Endothelial cell of umbilical vein (primary cell): ENCODE measurements around the gene LRRC8E. TPM values are rescaled to one million over a fixed set of nuclear protein-coding genes. Genes with fewer than 3 reads are reported as not detected.

Source experiments
- BruUV-seq: library from RNA; stranded (reverse); fragments of 400-500 nt; replicated peaks from 2 replicates; lab custom pipeline; 2021; lab: Mats Ljungman, UMichigan
- CTCF ChIA-PET: fragments of 300-600, 350-600 bp; sonication (Branson Sonifier 250); formaldehyde crosslinking; loops from one replicate; lab custom pipeline; 2021; ENCODE audit warnings: antibody characterized with exemption, inconsistent platforms; lab: Charles Lee
- POLR2A ChIA-PET: fragments of 300-600, 350-600 bp; sonication (Branson Sonifier 250); formaldehyde crosslinking; loops from one replicate; lab custom pipeline; 2021; ENCODE audit warnings: antibody characterized with exemption, inconsistent platforms; lab: Charles Lee
- DNase-seq: peaks from one replicate; pipeline ENCODE4 v3.0.0-alpha.2; 2011; ENCODE audit warnings: low read depth, low spot score
- FAIRE-seq: peaks from 2 replicates; lab custom pipeline; 2011; peaks lifted over from hg19 to GRCh38; lab: Jason Lieb, UNC
- H2AFZ ChIP-seq: 2 replicates; pipeline ENCODE4 v1.6.0; 2012; ENCODE audit warnings: low read depth, low read length, control low read depth, inconsistent platforms
- H3K27ac ChIP-seq: 2 replicates; pipeline ENCODE4 v1.5.1; 2011; ENCODE audit warnings: low read depth, mild to moderate bottlenecking, control low read depth, low read length, moderate library complexity; ENCODE audit not compliant: insufficient read depth
- H3K27me3 ChIP-seq, 2 experiments: 2 replicates each; pipeline versions ENCODE4 v1.6.0 to v1.6.1; 2011; ENCODE audit warnings: low read length in 2 of 2, mixed read lengths in 1 of 2; ENCODE audit not compliant: control insufficient read depth in 2 of 2, insufficient read depth in 2 of 2
- H3K36me3 ChIP-seq, 2 experiments: 2 replicates in 1 of 2; 3 replicates in 1 of 2; pipeline ENCODE4 v1.5.1; 2011; ENCODE audit warnings: low read length in 2 of 2, mild to moderate bottlenecking in 1 of 2, moderate library complexity in 1 of 2; ENCODE audit not compliant: control insufficient read depth in 2 of 2, insufficient read depth in 2 of 2; ENCODE audit errors: extremely low read depth in 1 of 2
- H3K4me1 ChIP-seq: 3 replicates; pipeline ENCODE4 v1.5.1; 2011; ENCODE audit warnings: mild to moderate bottlenecking, low read length; ENCODE audit not compliant: control insufficient read depth, insufficient read depth; ENCODE audit errors: extremely low read depth
- H3K4me2 ChIP-seq: 2 replicates; pipeline ENCODE4 v1.6.1; 2011; ENCODE audit warnings: low read length, control low read depth, mixed read lengths; ENCODE audit not compliant: insufficient read depth
- H3K4me3 ChIP-seq, 3 experiments: fragments of 200-600 bp in 1 of 3; sonication (generic), shearing (Covaris generic) in 1 of 3; replicated peaks in 1 of 3; 2 replicates each; pipeline ENCODE4 v1.5.1; 2011 to 2016; ENCODE audit warnings: control low read depth in 3 of 3, low read length in 3 of 3, mild to moderate bottlenecking in 2 of 3, inconsistent platforms in 1 of 3, low read depth in 1 of 3, moderate library complexity in 1 of 3; ENCODE audit not compliant: insufficient read depth in 1 of 3
- H3K79me2 ChIP-seq: 2 replicates; pipeline ENCODE4 v1.6.0; 2012; ENCODE audit warnings: low read length, inconsistent platforms; ENCODE audit not compliant: control insufficient read depth, insufficient read depth
- H3K9ac ChIP-seq: replicated peaks from 2 replicates; pipeline ENCODE3; 2011; ENCODE audit warnings: low read length, control low read depth; ENCODE audit not compliant: insufficient read depth; ENCODE audit errors: extremely low read depth
- H3K9me1 ChIP-seq: replicated peaks from 3 replicates; pipeline ENCODE4 v1.6.0; 2011; ENCODE audit warnings: mild to moderate bottlenecking, low read length; ENCODE audit not compliant: control insufficient read depth, insufficient read depth; ENCODE audit errors: extremely low read depth
- H3K9me3 ChIP-seq: replicated peaks from 2 replicates; pipeline ENCODE4 v1.5.1; 2012; ENCODE audit warnings: low read length, inconsistent platforms; ENCODE audit not compliant: control insufficient read depth, insufficient read depth
- H4K20me1 ChIP-seq: replicated peaks from 2 replicates; pipeline ENCODE3; 2011; ENCODE audit warnings: mild to moderate bottlenecking, low read length; ENCODE audit not compliant: control insufficient read depth, insufficient read depth; ENCODE audit errors: extremely low read depth
- CTCF ChIP-seq, 2 donors: IDR thresholded peaks; 1 replicate in 1 of 2; 2 replicates in 1 of 2; pipeline ENCODE4 v1.5.1; 2011; ENCODE audit warnings: low read length in 2 of 2, mild to moderate bottlenecking in 2 of 2, moderate library complexity in 2 of 2, control low read depth in 1 of 2, inconsistent platforms in 1 of 2, low read depth in 1 of 2; ENCODE audit not compliant: insufficient read depth in 1 of 2; ENCODE audit errors: extremely low read depth in 1 of 2
- EZH2 ChIP-seq: IDR thresholded peaks from 2 replicates; pipeline ENCODE4 v1.6.1; 2012; ENCODE audit warnings: borderline replicate concordance, low read depth, mild to moderate bottlenecking, moderate library complexity, low read length, inconsistent platforms; ENCODE audit not compliant: severe bottlenecking
- FOS ChIP-seq: IDR thresholded peaks from 2 replicates; pipeline ENCODE4 v1.6.1; 2011; ENCODE audit warnings: mild to moderate bottlenecking, low read length, moderate library complexity, borderline replicate concordance; ENCODE audit not compliant: insufficient read depth
- GATA2 ChIP-seq: IDR thresholded peaks from 2 replicates; pipeline ENCODE4 v1.7.0; 2011; ENCODE audit warnings: low read depth, mild to moderate bottlenecking, moderate library complexity, mixed read lengths, low read length; ENCODE audit not compliant: insufficient read length, insufficient read depth
- JUN ChIP-seq: IDR thresholded peaks from 2 replicates; pipeline ENCODE4 v1.6.1; 2011; ENCODE audit warnings: borderline replicate concordance, low read depth; ENCODE audit not compliant: insufficient read length, insufficient read depth
- MYC ChIP-seq: IDR thresholded peaks from one replicate; pipeline ENCODE4 v1.6.1; 2011; ENCODE audit warnings: mild to moderate bottlenecking, low read depth, low read length
- POLR2A ChIP-seq: IDR thresholded peaks from 2 replicates; pipeline ENCODE4 v1.6.1; 2012; ENCODE audit warnings: low read depth, mild to moderate bottlenecking, control low read depth, low read length
- POLR2AphosphoS5 ChIP-seq: IDR thresholded peaks from 2 replicates; pipeline ENCODE4 v1.6.1; 2012; ENCODE audit warnings: low read depth, mild to moderate bottlenecking, control low read depth, low read length, moderate library complexity; ENCODE audit not compliant: insufficient read depth
- dilution Hi-C: fragments of 300-500 bp; cut with MboI; formaldehyde crosslinking; loops from one replicate; pipeline ENCODE4 v1.15.0; 2019; ENCODE audit warnings: low sequenced_read_pairs; ENCODE audit not compliant: extremely low pct_ligation_motif_present
- intact Hi-C: fragments of 100-400 bp; cut with micrococcal nuclease; formaldehyde crosslinking; loops from one replicate; pipeline ENCODE4 v1.10.0; 2022
- polyA plus RNA-seq, 4 experiments: library from polyadenylated mRNA; depleted of rRNA in 3 of 4; stranded (reverse) in 3 of 4; unstranded in 1 of 4; fragments of >200 nt; gene quantifications; 2 replicates each; pipeline versions ENCODE4 v1.2.1 to v1.2.3, GENCODE V29; 2011 to 2012; ENCODE audit warnings: missing spikeins in 1 of 4
- total RNA-seq: library from RNA; stranded (reverse); gene quantifications from 2 replicates; pipeline ENCODE4 v1.2.3, GENCODE V29; 2021
- TF ChIP-seq, protein P1 (sequence below): IDR thresholded peaks from 2 replicates; pipeline ENCODE4 v1.6.1; 2011; ENCODE audit not compliant: insufficient read depth, insufficient read length

LRRC8E gene
- total and polyA plus RNA-seq, 2 donors (not counting 3 experiments of a cell fraction or from before 2014, with no cell fraction given): 1.1 to 1.6 TPM

- H3K9me1 ChIP-seq: no peaks in the 10 kb centered on the region
- H3K9me3 ChIP-seq: no peaks in the 10 kb centered on the region
- peaks cover 12% of the 10 kb centered on the region for H3K79me2 ChIP-seq
- no peak overlapping the region for H3K9ac ChIP-seq
- H3K4me1 ChIP-seq: no peaks in the 10 kb centered on the region
- intact Hi-C loops: no loop called here
- DNase-seq: no peak
- BruUV-seq: TSS peak; percentile 2
- H2AFZ ChIP-seq: no peak overlapping the region
- no peak overlapping the region for H3K4me2 ChIP-seq
- CTCF ChIA-PET: no interaction called here
- H3K4me3 ChIP-seq: no peak overlapping the region
- dilution Hi-C loops: no loop called here
- peaks cover under 1 to 4% of the 10 kb centered on the region in 2 experiments for H3K27me3 ChIP-seq
- POLR2A ChIA-PET: no interaction called here
- TF ChIP-seq EZH2 (no peak), JUN (no peak), CTCF (IDR thresholded peaks at IDR 0.05; ENCODE audit: extremely low read depth in 1 of 2, insufficient read depth in 1 of 2, low read depth in 1 of 2, low read length in 2 of 2) (no peak), POLR2AphosphoS5 (no peak), MYC (no peak), FOS (no peak), POLR2A (no peak), GATA2 (no peak)
- TF ChIP-seq, protein P1, sequence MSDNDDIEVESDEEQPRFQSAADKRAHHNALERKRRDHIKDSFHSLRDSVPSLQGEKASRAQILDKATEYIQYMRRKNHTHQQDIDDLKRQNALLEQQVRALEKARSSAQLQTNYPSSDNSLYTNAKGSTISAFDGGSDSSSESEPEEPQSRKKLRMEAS: no peak
- H4K20me1 ChIP-seq: no peaks in the 10 kb centered on the region
- no peak for FAIRE-seq
- H3K36me3 ChIP-seq: peaks cover 0 to 23% of the 10 kb centered on the region in 2 experiments
- no peak overlapping the region for H3K27ac ChIP-seq
These were observed 22.2 kb downstream of the LRRC8E start for GRCh38 chr19:7910321-7911161.
